ENCODE data around the gene MS4A5.
A peak's percentile ranks its signal among the peaks of the same experiment; 100 is the strongest.

The MS4A5 gene

GRCh38 chr11:60485987-60486386 lies 56.6 kb downstream of the MS4A5 start:
- no peak overlapping the region for H4K8ac ChIP-seq (ENCODE audit: low read depth, low read length)
- H3K9ac ChIP-seq (ENCODE audit: low read depth, low read length, poor library complexity), result no peak overlapping the region
- H2BK5ac ChIP-seq (ENCODE audit: low read length), result no peak overlapping the region
- H3K14ac ChIP-seq (ENCODE audit: low read length), result no peak overlapping the region
- H3K4me2 ChIP-seq (ENCODE audit: insufficient read depth, low read length, poor library complexity, severe bottlenecking), result no peak overlapping the region
- no peaks in the 10 kb centered on the region for H3K9me3 ChIP-seq (replicated peaks in 1 of 2; ENCODE audit: control insufficient read depth in 2 of 2, insufficient read depth in 1 of 2, low read depth in 1 of 2, low read length in 2 of 2)
- H2BK120ac ChIP-seq (ENCODE audit: low read depth, low read length), result no peak overlapping the region
- H3K23ac ChIP-seq (ENCODE audit: low read depth, low read length, poor library complexity), result no peak overlapping the region
- H3K27ac ChIP-seq (replicated peaks; ENCODE audit: low read length), result no peak overlapping the region
- WGBS, 2 donors (ENCODE audit: extremely low coverage in 2 of 2, insufficient read length in 2 of 2, insufficient replicate concordance in 1 of 2), result no CpG with 5 or more reads among the region's 5 CpGs
- H3K4me1 ChIP-seq (ENCODE audit: control insufficient read depth in 2 of 2, insufficient read depth in 1 of 2, low read depth in 1 of 2, low read length in 2 of 2), result no peaks in the 10 kb centered on the region
- no peak overlapping the region for H2BK15ac ChIP-seq (ENCODE audit: low read length)
- no peak overlapping the region for H2AK5ac ChIP-seq (ENCODE audit: low read depth, low read length)
- H2BK12ac ChIP-seq (ENCODE audit: low read length), result no peak overlapping the region
- no peaks in the 10 kb centered on the region for H3K79me1 ChIP-seq (ENCODE audit: low read depth, low read length)
- no peak overlapping the region for H2AFZ ChIP-seq (ENCODE audit: low read length)
- DNase-seq (ENCODE audit: low spot score), result peak; percentile 9
- H3K4ac ChIP-seq (ENCODE audit: low read length), result no peak overlapping the region
- no peak overlapping the region for H3K4me3 ChIP-seq (ENCODE audit: low read length in 2 of 2)
- no peak overlapping the region for H3K18ac ChIP-seq (ENCODE audit: low read length)
- no peaks in the 10 kb centered on the region for H3K36me3 ChIP-seq (replicated peaks in 1 of 2; ENCODE audit: control insufficient read depth in 2 of 2, insufficient read depth in 2 of 2, low read length in 2 of 2)
- H4K91ac ChIP-seq (ENCODE audit: low read depth, low read length, poor library complexity), result no peak overlapping the region
- no peaks in the 10 kb centered on the region for H3K27me3 ChIP-seq (ENCODE audit: control insufficient read depth in 3 of 3, insufficient read depth in 3 of 3, low read depth in 1 of 3, low read length in 3 of 3)

GRCh38 chr11:60492488-60493009 lies 63.2 kb downstream of the MS4A5 start, which contains the start of gene MS4A12:
TSS of gene MS4A12 (plus strand) at chr11:60492778. CDS start at chr11:60497319, 4,541 bp downstream.
- H3K4me2 ChIP-seq (ENCODE audit: insufficient read depth, low read length, poor library complexity, severe bottlenecking), result no peak within 1 kb of the TSS
- WGBS, 2 donors (ENCODE audit: extremely low coverage in 2 of 2, insufficient read length in 2 of 2, insufficient replicate concordance in 1 of 2), result no CpG with 5 or more reads among the region's 4 CpGs

GRCh38 chr11:60493454-60493853 lies 64.1 kb downstream of the MS4A5 start:
- WGBS, 2 donors (ENCODE audit: extremely low coverage in 2 of 2, insufficient read length in 2 of 2, insufficient replicate concordance in 1 of 2), result no CpG with 5 or more reads among the region's 2 CpGs
- H3K18ac ChIP-seq (ENCODE audit: low read length), result no peak overlapping the region

More at GRCh38 chr11:60492488-60493009, 63.2 kb downstream of the MS4A5 start, which contains the start of gene MS4A12:
- Histone ChIP-seq H3K14ac (ENCODE audit: low read length) (no peak within 1 kb of the TSS), H2BK15ac (ENCODE audit: low read length) (no peak within 1 kb of the TSS), H3K9ac (ENCODE audit: low read depth, low read length, poor library complexity) (no peak within 1 kb of the TSS), H4K91ac (ENCODE audit: low read depth, low read length, poor library complexity) (no peak within 1 kb of the TSS), H2BK120ac (ENCODE audit: low read depth, low read length) (no peak within 1 kb of the TSS), H3K27me3 (ENCODE audit: control insufficient read depth in 3 of 3, insufficient read depth in 3 of 3, low read depth in 1 of 3, low read length in 3 of 3) (no peaks in the 10 kb centered on the region), H4K8ac (ENCODE audit: low read depth, low read length) (no peak within 1 kb of the TSS), H2AK5ac (ENCODE audit: low read depth, low read length) (no peak within 1 kb of the TSS), H3K79me1 (ENCODE audit: low read depth, low read length) (no peaks in the 10 kb centered on the region), H3K4ac (ENCODE audit: low read length) (no peak within 1 kb of the TSS), H3K9me3 (replicated peaks in 1 of 2; ENCODE audit: control insufficient read depth in 2 of 2, insufficient read depth in 1 of 2, low read depth in 1 of 2, low read length in 2 of 2) (no peaks in the 10 kb centered on the region), H2BK5ac (ENCODE audit: low read length) (no peak within 1 kb of the TSS), H3K4me3 (ENCODE audit: low read length in 2 of 2) (no peak within 1 kb of the TSS), H3K4me1 (ENCODE audit: control insufficient read depth in 2 of 2, insufficient read depth in 1 of 2, low read depth in 1 of 2, low read length in 2 of 2) (no peaks in the 10 kb centered on the region), H3K23ac (ENCODE audit: low read depth, low read length, poor library complexity) (no peak within 1 kb of the TSS), H2BK12ac (ENCODE audit: low read length) (no peak within 1 kb of the TSS), H3K18ac (ENCODE audit: low read length) (no peak within 1 kb of the TSS), H3K27ac (replicated peaks; ENCODE audit: low read length) (no peak within 1 kb of the TSS), H2AFZ (ENCODE audit: low read length) (no peak within 1 kb of the TSS), H3K36me3 (replicated peaks in 1 of 2; ENCODE audit: control insufficient read depth in 2 of 2, insufficient read depth in 2 of 2, low read length in 2 of 2) (no peaks in the 10 kb centered on the region)
- DNase-seq (ENCODE audit: low spot score), result no peak

More at GRCh38 chr11:60493454-60493853, 64.1 kb downstream of the MS4A5 start:
- H2AK5ac ChIP-seq (ENCODE audit: low read depth, low read length), result no peak overlapping the region
- no peak overlapping the region for H4K91ac ChIP-seq (ENCODE audit: low read depth, low read length, poor library complexity)
- H3K14ac ChIP-seq (ENCODE audit: low read length), result no peak overlapping the region
- H3K27ac ChIP-seq (replicated peaks; ENCODE audit: low read length), result no peak overlapping the region
- H3K4me2 ChIP-seq (ENCODE audit: insufficient read depth, low read length, poor library complexity, severe bottlenecking), result no peak overlapping the region
- DNase-seq (ENCODE audit: low spot score), result no peak
- no peak overlapping the region for H3K9ac ChIP-seq (ENCODE audit: low read depth, low read length, poor library complexity)
- H2BK12ac ChIP-seq (ENCODE audit: low read length), result no peak overlapping the region
- no peaks in the 10 kb centered on the region for H3K36me3 ChIP-seq (replicated peaks in 1 of 2; ENCODE audit: control insufficient read depth in 2 of 2, insufficient read depth in 2 of 2, low read length in 2 of 2)
- no peak overlapping the region for H2BK120ac ChIP-seq (ENCODE audit: low read depth, low read length)
- no peak overlapping the region for H2AFZ ChIP-seq (ENCODE audit: low read length)
- H2BK15ac ChIP-seq (ENCODE audit: low read length), result no peak overlapping the region
- H2BK5ac ChIP-seq (ENCODE audit: low read length), result no peak overlapping the region
- no peaks in the 10 kb centered on the region for H3K4me1 ChIP-seq (ENCODE audit: control insufficient read depth in 2 of 2, insufficient read depth in 1 of 2, low read depth in 1 of 2, low read length in 2 of 2)
- no peaks in the 10 kb centered on the region for H3K9me3 ChIP-seq (replicated peaks in 1 of 2; ENCODE audit: control insufficient read depth in 2 of 2, insufficient read depth in 1 of 2, low read depth in 1 of 2, low read length in 2 of 2)
- no peak overlapping the region for H3K4me3 ChIP-seq (ENCODE audit: low read length in 2 of 2)
- H3K27me3 ChIP-seq (ENCODE audit: control insufficient read depth in 3 of 3, insufficient read depth in 3 of 3, low read depth in 1 of 3, low read length in 3 of 3), result no peaks in the 10 kb centered on the region
- no peak overlapping the region for H4K8ac ChIP-seq (ENCODE audit: low read depth, low read length)
- H3K79me1 ChIP-seq (ENCODE audit: low read depth, low read length), result no peaks in the 10 kb centered on the region
- no peak overlapping the region for H3K23ac ChIP-seq (ENCODE audit: low read depth, low read length, poor library complexity)
- no peak overlapping the region for H3K4ac ChIP-seq (ENCODE audit: low read length)

All from neuronal stem cell (in vitro differentiated cells).